Skin epidermis (tissue), 12 donors: ENCODE data around the gene TMEM170B.
A peak's percentile ranks its signal among the peaks of the same experiment; 100 is the strongest.

Experiments
- H3K27ac ChIP-seq, 21 experiments: fragments of 200-600 bp; sonication (generic) in 11 of 21; one replicate each; pipeline ENCODE4 v1.5.0; 2020; ENCODE audit warnings: mild to moderate bottlenecking in 3 of 21, inconsistent platforms in 2 of 21, moderate library complexity in 2 of 21
- H3K4me3 ChIP-seq, 7 experiments: fragments of 200-600 bp; sonication (generic) in 2 of 7; one replicate each; pipeline ENCODE4 v1.5.0; 2020; ENCODE audit warnings: inconsistent platforms in 2 of 7, mild to moderate bottlenecking in 2 of 7, moderate library complexity in 1 of 7

The TMEM170B gene

GRCh38 chr6:11575408-11576033 is 38.0 kb downstream of the TMEM170B start:
- Histone ChIP-seq H3K27ac (no peak overlapping the region), H3K4me3 (no peak overlapping the region)

- no peak overlapping the region for H3K27ac ChIP-seq
- no peak overlapping the region for H3K4me3 ChIP-seq
Observed at GRCh38 chr6:11580686-11581405, 43.3 kb downstream of the TMEM170B start.

GRCh38 chr6:11584244-11584643 is 46.7 kb downstream of the TMEM170B start:
- no peak overlapping the region for H3K4me3 ChIP-seq
- H3K27ac ChIP-seq, result no peak overlapping the region

GRCh38 chr6:11585426-11586016 is 48.0 kb downstream of the TMEM170B start:
- Histone ChIP-seq H3K4me3 (no peak overlapping the region), H3K27ac (no peak overlapping the region)

GRCh38 chr6:11586117-11586516 is 48.6 kb downstream of the TMEM170B start:
- peak overlapping the region in 3 of 21 experiments; percentile 47 to 61 (median 56) for H3K27ac ChIP-seq
- no peak overlapping the region for H3K4me3 ChIP-seq

GRCh38 chr6:11586536-11586935 is 49.0 kb downstream of the TMEM170B start:
- Histone ChIP-seq H3K4me3 (no peak overlapping the region), H3K27ac (peak overlapping the region in 4 of 21 experiments; percentile 47 to 61 (median 53))

GRCh38 chr6:11589261-11589660 is 51.7 kb downstream of the TMEM170B start:
- H3K4me3 ChIP-seq, result no peak overlapping the region
- H3K27ac ChIP-seq, result peak overlapping the region in 1 of 21 experiments; percentile 24

GRCh38 chr6:11592294-11592906 is 54.9 kb downstream of the TMEM170B start:
- Histone ChIP-seq H3K4me3 (no peak overlapping the region), H3K27ac (peak overlapping the region in 1 of 21 experiments; percentile 42)

- H3K27ac ChIP-seq, result peak overlapping the region in 1 of 21 experiments; percentile 42
- H3K4me3 ChIP-seq, result no peak overlapping the region
Observed at GRCh38 chr6:11593096-11593495, 55.5 kb downstream of the TMEM170B start.

- no peak overlapping the region for H3K27ac ChIP-seq
- no peak overlapping the region for H3K4me3 ChIP-seq
Observed at GRCh38 chr6:11595903-11596302, 58.4 kb downstream of the TMEM170B start.

- no peak overlapping the region for H3K27ac ChIP-seq
- no peak overlapping the region for H3K4me3 ChIP-seq
Observed at GRCh38 chr6:11596640-11597237, 59.2 kb downstream of the TMEM170B start.

- Histone ChIP-seq H3K4me3 (no peak overlapping the region), H3K27ac (no peak overlapping the region)
Observed at GRCh38 chr6:11598687-11599086, 61.1 kb downstream of the TMEM170B start.

- H3K27ac ChIP-seq, result peak overlapping the region in 2 of 21 experiments; percentile 1 to 30
- no peak overlapping the region for H3K4me3 ChIP-seq
Observed at GRCh38 chr6:11600251-11600650, 62.7 kb downstream of the TMEM170B start.

- H3K27ac ChIP-seq, result no peak overlapping the region
- H3K4me3 ChIP-seq, result no peak overlapping the region
Observed at GRCh38 chr6:11601776-11602605, 64.4 kb downstream of the TMEM170B start.

- H3K4me3 ChIP-seq, result no peak overlapping the region
- no peak overlapping the region for H3K27ac ChIP-seq
Observed at GRCh38 chr6:11604215-11604614, 66.7 kb downstream of the TMEM170B start.

GRCh38 chr6:11604836-11605506 is 67.4 kb downstream of the TMEM170B start:
- Histone ChIP-seq H3K4me3 (no peak overlapping the region), H3K27ac (peak overlapping the region in 6 of 21 experiments; percentile 31 to 80 (median 70))

- Histone ChIP-seq H3K4me3 (no peak overlapping the region), H3K27ac (peak overlapping the region in 6 of 21 experiments; percentile 31 to 80 (median 70))
Observed at GRCh38 chr6:11605507-11605905, 68.0 kb downstream of the TMEM170B start.

- H3K27ac ChIP-seq, result peak overlapping the region in 7 of 21 experiments; percentile 34 to 80 (median 66)
Observed at GRCh38 chr6:11606332-11606731, 68.8 kb downstream of the TMEM170B start.

GRCh38 chr6:11607383-11607782 is 69.8 kb downstream of the TMEM170B start:
- H3K27ac ChIP-seq, result peak overlapping the region in 7 of 21 experiments; percentile 5 to 80 (median 66)
- H3K4me3 ChIP-seq, result no peak overlapping the region

More at GRCh38 chr6:11606332-11606731, 68.8 kb downstream of the TMEM170B start:
- H3K4me3 ChIP-seq, result no peak overlapping the region
